Naive thymus-derived CD4-positive, alpha-beta T cell (primary cell): ENCODE results near the gene LRRC45. TPM values are rescaled to one million over a fixed set of nuclear protein-coding genes. Genes with fewer than 3 reads are reported as not detected.
A peak's percentile ranks its signal among the peaks of the same experiment; 100 is the strongest.

Source experiments
- ATAC-seq: fragments of 150-1000 bp; cut with Tn5 transposase; 2 replicates; pipeline ENCODE4 v1.10.0; 2021; ENCODE audit warnings: mild to moderate bottlenecking, moderate library complexity
- CTCF ChIA-PET: fragments of 350-600 bp; sonication (Branson Sonifier 250); formaldehyde crosslinking; loops from one replicate; lab custom pipeline; 2021; ENCODE audit warnings: antibody characterized with exemption; lab: Charles Lee
- POLR2A ChIA-PET: fragments of 350-600 bp; sonication (Branson Sonifier 250); formaldehyde crosslinking; loops from one replicate; lab custom pipeline; 2021; ENCODE audit warnings: antibody characterized with exemption, inconsistent platforms; lab: Charles Lee
- DNase-seq, 9 donors: peaks; one replicate each; pipeline versions ENCODE4 v3.0.0 to v3.0.0-alpha.2; 2020 to 2022; ENCODE audit warnings: mixed read lengths in 1 of 9
- H3K27ac ChIP-seq: one replicate; pipeline ENCODE4 v1.7.0; 2013; ENCODE audit warnings: mild to moderate bottlenecking, low read depth, low read length, moderate library complexity
- H3K27me3 ChIP-seq, 2 donors: one replicate each; pipeline ENCODE4 v1.7.0; 2013; ENCODE audit warnings: low read length in 2 of 2, mild to moderate bottlenecking in 2 of 2, moderate library complexity in 2 of 2; ENCODE audit not compliant: control insufficient read depth in 2 of 2, insufficient read depth in 2 of 2
- H3K36me3 ChIP-seq, 3 experiments: 1 replicate in 2 of 3; 2 replicates in 1 of 3; pipeline ENCODE4 v1.7.0; 2013; ENCODE audit warnings: low read length in 3 of 3, mild to moderate bottlenecking in 3 of 3, moderate library complexity in 1 of 3; ENCODE audit not compliant: insufficient read depth in 3 of 3, control insufficient read depth in 2 of 3
- H3K4me1 ChIP-seq, 2 donors: one replicate each; pipeline ENCODE4 v1.7.0; 2013; ENCODE audit warnings: low read length in 2 of 2, mild to moderate bottlenecking in 2 of 2, moderate library complexity in 1 of 2; ENCODE audit not compliant: control insufficient read depth in 2 of 2, insufficient read depth in 2 of 2
- H3K4me3 ChIP-seq: 2 replicates; pipeline ENCODE4 v1.7.0; 2013; ENCODE audit warnings: mild to moderate bottlenecking, low read length
- H3K9me3 ChIP-seq, 3 experiments: 1 replicate in 2 of 3; 2 replicates in 1 of 3; pipeline ENCODE4 v1.7.0; 2013; ENCODE audit warnings: low read length in 3 of 3; ENCODE audit not compliant: control insufficient read depth in 2 of 3
- H3K27ac Mint-ChIP-seq, 9 donors: one replicate each; pipeline ENCODE4 v1.8.0; 2020 to 2022; ENCODE audit warnings: mixed read lengths in 9 of 9, mild to moderate bottlenecking in 8 of 9, moderate library complexity in 5 of 9, inconsistent platforms in 2 of 9
- H3K27me3 Mint-ChIP-seq, 5 donors: one replicate each; pipeline ENCODE4 v1.8.0; 2021 to 2022; ENCODE audit warnings: mixed read lengths in 5 of 5, mild to moderate bottlenecking in 1 of 5
- H3K36me3 Mint-ChIP-seq, 5 donors: one replicate each; pipeline ENCODE4 v1.8.0; 2020 to 2022; ENCODE audit warnings: mixed read lengths in 5 of 5, mild to moderate bottlenecking in 3 of 5, inconsistent platforms in 1 of 5
- H3K4me1 Mint-ChIP-seq, 7 donors: one replicate each; pipeline ENCODE4 v1.8.0; 2020 to 2022; ENCODE audit warnings: mixed read lengths in 7 of 7, mild to moderate bottlenecking in 3 of 7, inconsistent platforms in 1 of 7
- H3K4me3 Mint-ChIP-seq, 10 donors: one replicate each; pipeline ENCODE4 v1.8.0; 2020 to 2022; ENCODE audit warnings: mild to moderate bottlenecking in 10 of 10, mixed read lengths in 10 of 10, moderate library complexity in 6 of 10, inconsistent platforms in 2 of 10
- H3K9me3 Mint-ChIP-seq, 11 donors: one replicate each; pipeline ENCODE4 v1.8.0; 2020 to 2022; ENCODE audit warnings: mixed read lengths in 11 of 11, mild to moderate bottlenecking in 4 of 11, inconsistent platforms in 1 of 11, moderate library complexity in 1 of 11
- intact Hi-C, 2 donors: fragments of 100-400 bp; cut with micrococcal nuclease; formaldehyde crosslinking; loops; one replicate each; pipeline ENCODE4 v1.15.1; 2023
- polyA plus RNA-seq, 2 donors: library from polyadenylated mRNA; unstranded; fragments of 300-500 nt; fragmentation: Illumina TruSeq; gene quantifications; one replicate each; pipeline ENCODE4 v1.2.3, GENCODE V29; 2021
- total RNA-seq, 6 experiments: library from RNA in 5 of 6; stranded (reverse) in 5 of 6; gene quantifications; 1 replicate in 5 of 6; 2 replicates in 1 of 6; pipeline ENCODE4 v1.2.3 and lab custom pipeline; 2021 to 2026

Gene LRRC45
- total and polyA plus RNA-seq, 7 experiments from 2014 or later: 4.1 to 39.1 (median 12.0) TPM

DNA sequence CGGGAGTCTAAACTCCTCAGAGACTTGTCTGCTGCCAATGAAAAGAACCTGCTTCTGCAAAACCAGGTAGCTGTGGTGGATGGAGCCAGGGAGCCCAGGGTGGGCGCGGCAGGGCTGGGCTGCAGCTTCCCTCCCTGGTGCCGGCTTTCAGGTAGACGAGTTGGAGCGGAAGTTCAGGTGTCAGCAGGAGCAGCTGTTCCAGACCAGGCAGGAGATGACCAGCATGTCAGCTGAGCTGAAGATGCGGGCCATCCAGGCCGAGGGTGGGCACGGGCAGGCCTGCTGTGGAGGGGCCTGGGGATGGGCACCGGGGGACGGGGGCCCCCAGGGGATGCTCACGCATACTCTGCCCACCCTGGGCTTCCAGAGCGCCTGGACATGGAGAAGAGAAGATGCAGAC is 5.1 kb downstream of the LRRC45 start:
- Histone ChIP-seq H3K4me1 (peaks cover 13 to 15% of the 10 kb centered on the region in 2 donors), H3K4me3 (no peak overlapping the region), H3K9me3 (no peaks in the 10 kb centered on the region), H3K27me3 (no peaks in the 10 kb centered on the region), H3K36me3 (peaks cover 0 to 6% (median 0%) of the 10 kb centered on the region in 3 experiments), H3K27ac (no peak overlapping the region)
- H3K4me3 Mint-ChIP-seq: peak overlapping the region in 1 of 10 donors; percentile 34
- peaks cover 0 to 6% (median 0%) of the 10 kb centered on the region in 5 donors for H3K36me3 Mint-ChIP-seq
- peaks cover 0 to 15% (median 14%) of the 10 kb centered on the region in 7 donors for H3K4me1 Mint-ChIP-seq
- CTCF ChIA-PET: interaction anchor here (1.9 to 4.5 kb wide), 2 partner anchors 9 to 127 kb away, joined by 7 to 27 read pairs; partner anchors contain the start of gene DCXR
- intact Hi-C loops: no loop called here
- H3K27me3 Mint-ChIP-seq: no peaks in the 10 kb centered on the region
- DNase-seq (no peak), ATAC-seq (no peak)
- no peak overlapping the region for H3K27ac Mint-ChIP-seq
- peaks cover 0 to 2% (median 0%) of the 10 kb centered on the region in 11 donors for H3K9me3 Mint-ChIP-seq
- POLR2A ChIA-PET: interaction anchor here (1.1 to 5.8 kb wide), 3 partner anchors 11 to 126 kb away, joined by 3 to 29 read pairs (median 5); no protein-coding TSS in a partner anchor

DNA sequence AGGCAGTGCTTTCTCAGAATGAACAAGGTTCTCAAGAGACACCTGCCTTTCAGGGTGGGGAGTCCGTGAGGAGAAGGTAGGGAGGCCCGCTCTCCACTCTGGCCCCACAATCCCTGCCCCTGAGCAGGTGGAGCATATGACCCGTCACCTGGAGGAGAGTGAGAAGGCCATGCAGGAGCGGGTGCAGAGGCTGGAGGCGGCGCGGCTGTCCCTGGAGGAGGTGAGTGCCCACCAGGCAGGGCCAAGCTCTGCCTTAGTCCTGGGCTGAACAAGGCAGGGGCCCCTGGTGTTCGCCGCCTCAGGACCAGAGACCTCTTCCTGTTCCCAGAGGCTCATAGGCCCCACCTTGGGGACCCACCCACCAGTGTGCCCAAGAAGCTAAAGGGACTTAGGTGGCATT is 5.9 kb downstream of the LRRC45 start:
- ATAC-seq: no peak
- intact Hi-C loops: no loop called here

DNA sequence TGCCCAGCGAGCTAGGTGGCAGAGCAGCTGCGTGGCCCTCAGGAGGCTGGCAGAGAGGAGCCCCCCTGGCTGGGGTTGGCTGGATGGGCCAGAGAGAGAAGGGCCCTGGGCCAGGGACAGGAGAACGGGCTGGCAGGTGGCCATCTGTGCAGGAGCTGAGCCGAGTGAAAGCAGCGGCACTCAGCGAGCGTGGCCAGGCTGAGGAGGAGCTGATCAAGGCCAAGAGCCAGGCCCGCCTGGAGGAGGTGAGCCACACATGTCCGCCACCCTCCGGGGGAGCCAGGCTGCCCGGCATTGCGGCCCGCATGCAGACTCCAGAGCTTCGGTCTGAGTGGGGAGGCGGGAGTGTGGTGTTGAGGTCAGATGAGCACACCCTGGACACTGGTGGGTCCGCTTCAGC is 6.3 kb downstream of the LRRC45 start:
- Histone ChIP-seq H3K27me3 (no peaks in the 10 kb centered on the region), H3K9me3 (no peaks in the 10 kb centered on the region), H3K27ac (no peak overlapping the region), H3K4me1 (peaks cover 7 to 10% of the 10 kb centered on the region in 2 donors), H3K4me3 (no peak overlapping the region), H3K36me3 (peaks cover 0 to 6% (median 0%) of the 10 kb centered on the region in 3 experiments)
- intact Hi-C loops: no loop called here
- Mint-ChIP-seq H3K36me3 (peaks cover 0 to 6% (median 0%) of the 10 kb centered on the region in 5 donors), H3K27me3 (no peaks in the 10 kb centered on the region), H3K4me1 (peaks cover 0 to 9% (median 8%) of the 10 kb centered on the region in 7 donors), H3K9me3 (peaks cover 0 to 2% (median 0%) of the 10 kb centered on the region in 11 donors), H3K4me3 (peak overlapping the region in 8 of 10 donors; percentile 25 to 86 (median 54)), H3K27ac (peak overlapping the region in 2 of 9 donors; percentile 12 to 29)
- ChIA-PET POLR2A (interaction anchor here (1.3 to 5.8 kb wide), 3 partner anchors 77 to 124 kb away, joined by 3 to 29 read pairs (median 5); no protein-coding TSS in a partner anchor), CTCF (interaction anchor here (0.5 to 4.5 kb wide), 8 partner anchors 8 to 172 kb away, joined by 3 to 27 read pairs (median 8); partner anchors contain the start of gene DCXR)
- ATAC-seq (no peak), DNase-seq (no peak)

More for the DNA sequence above, 5.9 kb downstream of the LRRC45 start:
- DNase-seq: no peak
- Histone ChIP-seq H3K4me3 (no peak overlapping the region), H3K27me3 (no peaks in the 10 kb centered on the region), H3K27ac (no peak overlapping the region), H3K4me1 (peaks cover 12 to 14% of the 10 kb centered on the region in 2 donors), H3K9me3 (no peaks in the 10 kb centered on the region), H3K36me3 (peaks cover 0 to 6% (median 0%) of the 10 kb centered on the region in 3 experiments)
- peaks cover 0 to 6% (median 0%) of the 10 kb centered on the region in 5 donors for H3K36me3 Mint-ChIP-seq
- peaks cover 0 to 11% (median 11%) of the 10 kb centered on the region in 7 donors for H3K4me1 Mint-ChIP-seq
- H3K4me3 Mint-ChIP-seq: peak overlapping the region in 4 of 10 donors; percentile 38 to 86 (median 62)
- H3K9me3 Mint-ChIP-seq: peaks cover 0 to 2% (median 0%) of the 10 kb centered on the region in 11 donors
- no peak overlapping the region for H3K27ac Mint-ChIP-seq
- no peaks in the 10 kb centered on the region for H3K27me3 Mint-ChIP-seq
- ChIA-PET POLR2A (interaction anchor here (1.3 to 5.8 kb wide), 3 partner anchors 70 to 125 kb away, joined by 3 to 29 read pairs (median 5); no protein-coding TSS in a partner anchor), CTCF (interaction anchor here (0.5 to 4.5 kb wide), 6 partner anchors 9 to 126 kb away, joined by 3 to 27 read pairs (median 8); partner anchors contain the start of gene DCXR)

DNA sequence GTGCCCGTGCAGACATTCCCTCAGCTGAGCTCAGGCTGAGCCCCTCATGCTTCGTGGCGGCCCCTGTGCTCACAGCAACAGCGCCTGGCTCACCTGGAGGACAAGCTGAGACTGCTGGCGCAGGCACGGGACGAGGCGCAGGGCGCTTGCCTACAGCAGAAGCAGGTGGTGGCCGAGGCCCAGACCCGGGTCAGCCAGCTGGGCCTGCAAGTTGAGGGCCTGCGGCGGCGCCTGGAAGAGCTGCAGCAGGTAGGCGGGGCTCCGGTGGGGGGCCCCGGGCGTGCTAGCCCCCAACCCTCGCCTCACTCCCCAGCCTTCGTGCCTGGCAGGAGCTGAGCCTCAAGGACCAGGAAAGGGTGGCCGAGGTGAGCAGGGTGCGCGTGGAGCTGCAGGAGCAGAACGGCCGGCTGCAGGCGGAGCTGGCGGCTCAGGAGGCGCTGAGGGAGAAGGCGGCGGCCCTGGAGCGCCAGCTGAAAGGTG is 6.9 kb downstream of the LRRC45 start:
- no peak for DNase-seq
- H3K9me3 Mint-ChIP-seq: peaks cover 0 to 2% (median 0%) of the 10 kb centered on the region in 11 donors

GRCh38 chr17:82030470-82031302 is 7.6 kb downstream of the LRRC45 start:
- H3K9me3 Mint-ChIP-seq: peaks cover 0 to 2% (median 0%) of the 10 kb centered on the region in 11 donors

More for the DNA sequence above, 6.9 kb downstream of the LRRC45 start:
- POLR2A ChIA-PET: interaction anchor here (0.7 to 5.8 kb wide), 10 partner anchors 70 to 272 kb away, joined by 3 to 29 read pairs (median 4); partner anchors contain the start of gene NOTUM
- no peaks in the 10 kb centered on the region for H3K27me3 ChIP-seq
- peaks cover 7 to 10% of the 10 kb centered on the region in 2 donors for H3K4me1 ChIP-seq
- no peaks in the 10 kb centered on the region for H3K9me3 ChIP-seq
- Mint-ChIP-seq H3K4me1 (peaks cover 3 to 10% (median 9%) of the 10 kb centered on the region in 7 donors), H3K4me3 (peak overlapping the region in 8 of 10 donors; percentile 25 to 86 (median 68)), H3K27ac (no peak overlapping the region), H3K27me3 (no peaks in the 10 kb centered on the region), H3K36me3 (peaks cover 0 to 8% (median under 1%) of the 10 kb centered on the region in 5 donors)
- CTCF ChIA-PET: interaction anchor here (0.9 to 4.5 kb wide), 10 partner anchors 10 to 287 kb away, joined by 3 to 27 read pairs (median 4); partner anchors contain the start of gene CD7
- peaks cover 0 to 12% (median 0%) of the 10 kb centered on the region in 3 experiments for H3K36me3 ChIP-seq
- ATAC-seq: no peak
- intact Hi-C loops: loop anchor here (1.0 to 10.0 kb wide), 10 partner anchors 65 to 524 kb away; partner anchors contain the start of genes FASN (in 2 of the 2), ARL16 (in 1 of the 2), CYBC1 (in 1 of the 2) and HGS (in 1 of the 2)
- H3K27ac ChIP-seq: no peak overlapping the region
- no peak overlapping the region for H3K4me3 ChIP-seq

More at GRCh38 chr17:82030470-82031302, 7.6 kb downstream of the LRRC45 start:
- peaks cover 0 to 12% (median 0%) of the 10 kb centered on the region in 3 experiments for H3K36me3 ChIP-seq
- Mint-ChIP-seq H3K4me3 (peak overlapping the region; percentile 77 to 91 (median 86)), H3K4me1 (peaks cover 10 to 16% (median 16%) of the 10 kb centered on the region in 7 donors), H3K27me3 (no peaks in the 10 kb centered on the region), H3K36me3 (peaks cover 0 to 11% (median 6%) of the 10 kb centered on the region in 5 donors), H3K27ac (peak overlapping the region in 6 of 9 donors; percentile 36 to 85 (median 65))
- peaks cover 7 to 12% of the 10 kb centered on the region in 2 donors for H3K4me1 ChIP-seq
- no peaks in the 10 kb centered on the region for H3K9me3 ChIP-seq
- intact Hi-C loops: loop anchor here (1.0 to 10.0 kb wide), 10 partner anchors 64 to 524 kb away; partner anchors contain the start of genes FASN (in 2 of the 2), ARL16 (in 1 of the 2), CYBC1 (in 1 of the 2) and HGS (in 1 of the 2)
- DNase-seq (peak; percentile 73 to 92 (median 86)), ATAC-seq (peak; percentile 94)
- peak overlapping the region; percentile 48 for H3K27ac ChIP-seq
- CTCF ChIA-PET: interaction anchor here (0.9 to 4.5 kb wide), 10 partner anchors 68 to 287 kb away, joined by 3 to 27 read pairs (median 4); partner anchors contain the start of genes CD7 and FASN
- H3K27me3 ChIP-seq: no peaks in the 10 kb centered on the region
- peak overlapping the region; percentile 60 for H3K4me3 ChIP-seq
- POLR2A ChIA-PET: interaction anchor here (0.6 to 5.8 kb wide), 11 partner anchors 62 to 272 kb away, joined by 3 to 29 read pairs (median 3); partner anchors contain the start of gene NOTUM
